Hindlimb muscle (tissue), 1 donor: ENCODE data around the gene NCKAP5. TPM values are rescaled to one million over a fixed set of nuclear protein-coding genes. Genes with fewer than 3 reads are reported as not detected.

Experiments
- DNase-seq: peaks from one replicate; pipeline ENCODE4 v3.0.0-alpha.2; 2013
- polyA plus RNA-seq: library from polyadenylated mRNA; unstranded; fragments of 120-200 nt; gene quantifications from one replicate; pipeline ENCODE4 v1.2.1, GENCODE V29; 2013; ENCODE audit not compliant: insufficient read length

The NCKAP5 gene
- polyA plus RNA-seq, 1 donor = 4.7 TPM

DNA sequence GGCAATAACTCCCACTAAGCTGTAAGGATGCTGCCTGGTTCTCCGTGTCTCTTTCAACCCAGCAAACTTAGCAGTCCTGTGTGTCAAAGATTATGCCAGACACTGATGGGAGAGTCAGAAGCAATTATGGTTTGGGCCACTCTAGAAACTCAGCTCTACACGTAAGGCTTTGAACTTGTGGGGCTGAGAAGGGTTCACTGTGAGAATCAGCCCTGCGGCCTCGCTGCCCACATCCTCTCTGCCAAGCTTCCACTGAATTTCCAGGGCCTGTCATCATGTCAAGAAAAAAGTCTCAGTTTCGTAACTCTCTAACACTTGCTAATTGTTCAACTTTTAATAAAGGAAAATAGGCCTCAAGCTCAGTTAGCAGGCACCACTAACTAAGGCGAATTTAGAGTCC, 589.4 kb downstream of the NCKAP5 start:
- no peak for DNase-seq

DNA sequence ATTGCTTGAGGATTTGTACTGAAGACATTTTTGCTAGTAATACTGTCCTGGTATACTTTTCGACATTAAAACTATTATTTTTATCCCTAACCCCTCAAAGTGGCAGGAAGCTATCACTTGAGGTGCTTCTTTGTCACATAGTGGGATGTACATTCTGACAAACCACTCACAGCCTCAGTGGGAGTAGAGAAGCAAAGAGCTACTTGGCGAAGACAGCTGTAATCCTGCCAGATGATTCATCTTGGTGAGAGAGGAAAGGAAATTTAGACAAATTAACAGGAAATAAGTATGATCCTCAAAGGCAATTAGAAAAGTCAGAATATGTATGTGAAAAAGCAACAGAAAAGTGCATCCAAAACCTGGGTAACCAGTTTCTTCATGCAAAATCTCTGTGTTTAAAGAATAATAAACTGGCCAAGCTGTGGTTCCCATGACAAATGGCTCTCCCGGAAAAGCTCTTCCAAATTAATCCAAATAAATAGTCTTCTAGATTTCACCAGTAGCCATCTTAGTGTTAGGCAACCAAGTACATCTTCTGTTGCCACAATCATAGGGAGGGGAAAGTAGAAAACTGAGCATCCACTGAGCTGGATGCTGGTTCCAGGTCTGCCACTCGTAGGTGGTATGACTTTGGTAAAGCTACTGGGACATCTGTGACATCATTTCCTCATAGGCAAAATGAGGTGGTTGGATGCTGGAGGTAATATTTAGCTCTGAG, 590.3 kb downstream of the NCKAP5 start:
- no peak for DNase-seq

DNA sequence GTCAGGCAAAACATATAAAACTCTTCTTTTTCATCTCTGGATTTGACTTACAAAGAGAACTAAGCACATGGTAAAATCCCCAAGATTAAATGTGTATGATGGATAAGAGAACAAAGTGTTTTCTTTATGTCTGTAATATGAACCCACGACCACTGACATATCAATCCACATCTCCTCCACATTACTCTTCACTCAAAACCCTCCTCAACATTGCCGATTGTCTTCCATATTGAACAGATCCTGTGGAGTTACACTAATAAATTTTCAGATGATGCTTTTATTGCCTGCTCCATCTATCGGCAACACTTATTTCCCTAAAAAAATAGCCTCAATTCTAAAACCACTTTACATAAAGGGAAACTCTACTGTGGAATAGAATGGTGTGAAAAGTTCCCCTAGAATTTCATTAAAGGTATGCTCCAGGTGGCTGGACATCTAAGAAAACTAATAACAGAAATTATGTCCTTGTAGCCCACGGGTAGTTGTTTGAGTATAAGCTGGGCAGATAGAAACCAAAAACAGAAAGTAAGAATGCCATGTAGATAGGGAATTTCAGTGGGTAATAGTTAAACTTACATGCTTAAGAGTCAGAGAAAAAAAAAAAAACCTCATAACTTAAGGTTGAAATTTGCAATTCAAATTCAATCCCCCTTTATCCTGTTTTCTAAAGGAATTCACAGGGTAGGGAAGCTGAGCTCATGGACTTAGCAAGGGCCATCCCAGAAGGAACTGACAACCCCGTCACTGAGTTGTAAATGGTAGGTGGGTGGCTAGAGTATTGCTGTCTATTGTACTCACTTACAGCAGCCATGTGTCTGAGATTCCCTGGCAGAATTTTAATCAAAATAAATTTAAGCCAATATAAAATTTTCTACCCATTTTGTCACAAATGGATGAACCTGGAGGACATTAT, 592.8 kb downstream of the NCKAP5 start:
- DNase-seq = no peak

DNA sequence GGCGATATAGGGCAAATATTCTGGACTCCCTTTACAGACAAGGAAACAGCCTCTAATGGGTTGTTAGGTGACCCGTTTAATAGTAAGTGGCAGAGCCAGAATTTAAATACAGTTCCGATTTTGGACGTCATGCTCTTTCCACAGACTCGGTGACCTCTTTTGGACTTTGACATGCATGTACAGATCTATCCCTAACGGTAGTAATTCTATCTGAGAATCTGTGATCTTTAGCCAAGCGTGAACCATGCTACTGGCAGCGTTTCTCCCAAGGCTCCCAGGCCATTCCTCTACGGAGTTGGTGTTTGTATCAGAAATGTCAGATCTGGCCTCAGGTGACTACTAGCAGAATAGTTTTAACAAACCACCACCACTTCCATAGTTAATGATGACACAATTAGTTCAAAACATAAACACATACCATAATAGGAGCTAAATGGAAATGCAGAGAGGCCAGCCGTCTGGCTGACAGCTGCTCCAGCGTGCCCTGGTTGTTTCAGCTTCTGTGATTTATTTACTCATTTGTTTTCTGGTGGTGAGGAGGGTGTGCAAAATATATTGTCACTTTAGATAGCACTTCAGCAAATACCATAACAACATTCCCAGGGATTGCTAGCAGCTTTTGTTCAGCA, 593.7 kb downstream of the NCKAP5 start:
- DNase-seq = no peak

DNA sequence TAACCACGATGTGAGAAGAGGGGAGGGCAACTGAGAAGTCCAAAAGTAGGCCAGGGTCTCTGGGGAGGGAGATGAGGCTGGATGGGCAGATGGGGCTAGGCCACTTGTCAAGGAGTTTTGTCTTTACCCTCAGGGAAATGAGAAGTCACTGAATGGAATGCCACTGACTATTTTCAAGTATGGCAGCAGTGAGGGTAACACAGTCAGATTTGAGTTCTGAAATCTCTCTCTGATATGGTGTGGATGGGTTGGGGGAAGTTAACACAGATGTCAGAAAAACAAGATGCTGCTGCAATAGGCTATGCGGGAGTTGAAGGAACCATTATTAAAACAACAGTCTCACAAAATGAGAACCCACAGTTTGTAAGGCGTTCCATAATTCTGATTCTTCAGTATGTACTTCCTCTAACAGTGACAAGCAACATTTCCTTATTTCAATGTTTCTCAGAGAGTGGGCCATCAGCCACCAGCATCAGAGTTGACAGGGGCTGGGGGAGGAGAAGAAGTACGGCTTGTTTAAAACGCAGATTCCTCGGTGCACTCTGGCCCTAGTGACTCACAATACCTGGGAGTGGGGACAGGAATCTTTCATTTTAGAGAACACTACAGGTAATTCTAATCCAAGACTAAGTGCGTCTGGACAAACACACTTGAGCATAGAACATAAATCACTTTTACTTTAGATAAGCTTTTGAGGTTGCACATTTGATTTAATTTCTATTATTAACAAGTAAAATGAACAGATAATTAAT, 596.8 kb downstream of the NCKAP5 start:
- no peak for DNase-seq

DNA sequence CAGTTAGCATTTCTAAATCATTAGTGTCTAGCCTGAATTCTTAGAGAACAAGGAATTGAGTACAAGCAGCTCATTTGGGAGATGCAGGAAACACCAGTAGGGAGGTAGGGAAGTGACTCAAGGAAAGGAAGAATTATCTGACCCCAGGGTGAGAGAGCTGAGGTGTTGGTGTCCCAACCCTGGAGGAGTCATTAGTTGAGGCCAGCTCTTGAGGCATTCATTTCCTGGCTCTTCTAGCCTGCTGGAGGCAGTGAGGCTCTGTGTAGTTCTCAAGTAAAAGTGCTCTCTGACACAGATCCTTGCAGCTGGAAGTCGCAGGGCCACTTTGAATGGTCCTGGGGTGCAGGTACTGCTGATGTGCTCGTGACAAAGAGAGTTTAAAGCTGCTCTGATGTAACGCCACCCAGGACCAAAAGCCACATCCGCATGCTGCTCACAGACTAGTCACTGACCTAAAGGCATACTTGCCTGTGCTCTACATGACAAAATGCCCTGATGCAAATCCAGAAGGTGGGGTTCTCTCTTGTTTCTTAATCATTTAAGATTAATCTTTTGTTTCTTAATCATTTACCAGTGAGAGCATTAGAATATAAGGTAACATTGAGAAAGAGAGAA, 598.8 kb downstream of the NCKAP5 start:
- DNase-seq = no peak

DNA sequence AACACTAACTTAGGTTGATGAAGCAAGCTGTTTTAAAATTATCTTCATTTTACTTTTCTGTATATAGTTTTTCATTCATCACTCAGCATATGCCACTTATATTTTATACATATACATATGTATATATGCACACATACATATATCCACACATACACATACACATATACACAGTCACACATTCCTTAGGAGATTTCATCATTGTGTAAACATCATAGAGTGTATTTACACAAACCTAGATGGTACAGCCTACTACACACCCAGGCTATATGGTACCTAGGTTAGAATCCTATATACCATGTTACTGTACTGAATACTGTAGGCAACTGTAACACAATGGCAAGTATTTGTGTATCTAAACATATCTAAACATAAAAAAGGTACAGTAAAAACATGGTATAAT, 602.8 kb downstream of the NCKAP5 start:
- no peak for DNase-seq

DNA sequence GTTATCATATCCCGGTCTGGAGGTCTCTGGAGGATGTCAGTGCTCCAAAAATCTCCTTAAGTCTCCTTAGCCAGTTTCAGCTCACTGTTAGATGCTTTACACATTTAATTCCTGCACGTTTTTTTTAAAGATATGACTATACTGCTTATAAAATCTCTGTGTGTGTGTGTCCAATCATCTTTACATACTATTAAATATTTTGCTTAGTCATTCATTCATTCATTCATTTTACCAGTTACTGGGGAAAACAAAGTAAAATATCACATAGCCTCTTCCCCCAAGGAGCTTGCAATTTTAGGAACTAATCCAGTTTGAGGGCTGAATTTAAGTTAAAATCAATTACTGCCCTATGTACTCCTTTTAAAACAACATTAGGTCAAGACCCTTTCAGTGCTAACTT, 605.1 kb downstream of the NCKAP5 start:
- no peak for DNase-seq

DNA sequence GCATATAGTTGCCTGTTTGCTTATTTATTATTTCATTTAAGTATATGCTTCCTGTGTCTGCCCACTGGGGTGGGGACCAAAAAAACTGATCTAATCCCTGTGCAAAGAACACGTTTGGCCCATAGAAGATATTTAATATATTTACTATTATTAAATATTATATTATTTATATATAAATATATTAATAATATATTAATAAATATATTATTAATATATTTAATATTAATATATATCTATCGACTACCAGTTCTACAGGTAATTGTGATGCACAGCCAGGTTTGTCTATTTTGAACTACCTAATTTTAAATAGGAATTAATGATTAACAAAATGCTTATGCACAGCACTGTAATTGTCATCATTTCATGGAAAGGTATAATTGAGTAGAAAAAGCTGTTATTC, 609.4 kb downstream of the NCKAP5 start:
- DNase-seq = no peak

DNA sequence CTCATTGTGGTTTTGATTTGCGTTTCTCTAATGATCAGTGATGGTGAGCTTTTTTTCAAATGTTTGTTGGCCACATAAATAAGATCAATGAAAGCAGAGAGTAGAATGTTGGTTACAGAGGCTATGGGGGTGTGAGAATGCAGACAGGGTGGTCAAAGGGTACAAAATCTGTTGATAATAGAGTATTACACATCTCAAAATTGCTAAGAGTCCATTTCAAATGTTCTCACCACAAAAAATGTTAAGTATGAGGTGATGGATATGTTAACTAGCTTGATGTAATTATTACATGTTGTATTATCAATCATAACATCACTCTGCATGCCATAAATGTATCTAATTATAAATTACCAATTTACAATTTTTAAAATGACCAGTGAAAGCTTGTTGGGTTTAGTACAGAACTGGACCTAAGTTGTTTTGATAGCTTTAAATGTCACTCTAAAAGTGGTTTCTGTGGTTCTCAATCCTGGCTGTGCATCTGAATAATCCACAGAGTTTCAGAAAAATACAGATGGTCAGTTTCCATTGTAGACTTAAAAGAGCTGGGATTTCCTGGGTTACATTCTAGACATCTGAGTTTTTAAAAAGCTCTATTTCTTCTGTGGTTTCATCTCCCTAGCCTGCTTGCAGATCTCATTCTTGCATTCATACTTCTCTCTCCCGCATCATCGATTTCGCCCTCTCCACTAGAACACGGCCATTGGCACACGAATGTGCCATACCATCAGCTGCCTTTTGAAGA, 612.2 kb downstream of the NCKAP5 start:
- no peak for DNase-seq

DNA sequence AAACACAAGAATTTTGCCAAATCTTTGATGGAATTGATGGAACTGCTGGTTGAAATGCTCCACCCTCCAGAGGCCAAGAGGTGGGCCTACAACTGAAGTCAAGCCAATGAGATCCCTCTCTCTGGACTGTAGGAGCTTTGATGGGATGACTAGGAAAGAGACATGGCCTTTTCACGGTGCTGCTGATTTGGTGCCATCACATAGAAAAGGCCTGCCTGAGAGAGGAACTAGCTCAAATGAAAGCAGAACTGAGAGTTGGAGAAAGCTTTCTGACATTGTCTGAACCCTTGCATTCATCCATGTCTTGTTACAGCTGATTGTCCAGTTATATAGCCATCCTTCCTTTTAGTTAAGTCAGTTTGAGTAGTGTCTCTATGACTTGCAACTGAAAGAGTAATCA, 614.5 kb downstream of the NCKAP5 start:
- no peak for DNase-seq

DNA sequence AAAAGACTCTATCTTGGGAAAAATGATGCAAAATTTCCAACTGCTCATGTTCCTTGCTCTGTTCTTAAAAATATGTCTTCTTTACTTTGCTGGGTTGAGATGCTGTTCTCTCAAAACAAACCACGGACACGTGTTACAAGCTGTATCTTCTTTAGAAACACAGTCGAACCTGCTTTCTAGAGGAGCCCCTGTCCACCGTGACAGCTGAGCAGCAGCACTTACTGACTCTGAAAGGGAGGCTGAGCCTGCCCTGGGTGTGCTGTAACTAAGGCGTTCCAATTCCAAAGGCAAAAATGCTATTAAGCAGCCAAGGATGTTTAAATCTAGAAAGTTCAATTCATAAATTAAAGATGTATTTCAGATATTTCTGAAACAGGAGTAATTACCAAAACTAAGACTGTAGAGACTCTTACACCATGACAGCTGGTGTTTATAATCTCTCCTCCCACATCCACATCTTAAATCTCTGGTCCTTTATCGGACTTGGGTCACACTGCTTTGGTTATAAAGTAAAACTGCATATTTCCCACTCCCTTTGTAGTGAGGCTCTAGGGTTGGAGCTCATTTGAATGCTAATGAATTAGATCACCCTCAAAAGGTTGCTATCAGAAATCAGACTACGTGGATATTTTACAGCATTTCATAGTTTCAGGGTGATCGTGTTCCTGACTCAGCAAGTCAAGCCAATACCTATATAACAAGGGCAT, 617.1 kb downstream of the NCKAP5 start:
- DNase-seq = no peak

DNA sequence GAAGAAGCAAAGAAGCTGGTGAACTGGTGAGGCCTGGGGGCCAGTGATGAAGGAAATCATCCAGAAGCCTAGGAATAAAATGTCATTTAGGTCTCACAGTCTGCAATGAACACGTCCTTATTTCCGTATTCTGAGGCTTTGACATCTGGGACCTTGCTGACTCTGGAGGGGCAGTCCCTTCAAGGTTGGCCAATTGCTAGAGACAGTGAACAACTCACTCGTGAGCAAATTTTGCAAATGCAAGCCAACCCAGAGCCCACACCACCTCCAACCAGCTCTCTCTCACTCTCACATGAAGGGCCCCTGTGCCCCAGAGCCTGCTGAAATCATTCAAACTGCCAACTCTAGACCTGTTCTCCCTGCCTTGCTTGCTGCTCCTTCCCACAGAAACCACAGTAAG, 619.2 kb downstream of the NCKAP5 start:
- DNase-seq = no peak

DNA sequence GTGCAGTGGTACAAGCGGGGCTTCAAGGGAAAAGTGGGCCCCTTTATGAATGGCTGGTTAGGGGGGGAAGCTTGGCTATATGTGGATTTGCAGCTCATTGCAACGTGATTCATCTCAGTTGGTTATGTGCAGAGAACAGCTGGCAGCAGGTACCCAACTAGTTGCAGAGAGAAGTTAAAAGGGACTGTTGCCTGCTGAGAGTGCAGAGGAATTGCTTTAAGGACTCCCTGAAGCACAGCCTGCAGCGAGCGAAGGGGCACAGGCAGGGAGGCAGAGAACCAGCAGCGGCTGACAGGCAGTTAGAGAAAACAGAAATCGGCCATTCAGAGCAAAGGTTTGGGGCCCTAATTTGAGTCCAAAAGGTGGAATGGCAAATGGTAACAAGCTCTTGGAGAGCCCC, 620.1 kb downstream of the NCKAP5 start:
- DNase-seq = no peak

DNA sequence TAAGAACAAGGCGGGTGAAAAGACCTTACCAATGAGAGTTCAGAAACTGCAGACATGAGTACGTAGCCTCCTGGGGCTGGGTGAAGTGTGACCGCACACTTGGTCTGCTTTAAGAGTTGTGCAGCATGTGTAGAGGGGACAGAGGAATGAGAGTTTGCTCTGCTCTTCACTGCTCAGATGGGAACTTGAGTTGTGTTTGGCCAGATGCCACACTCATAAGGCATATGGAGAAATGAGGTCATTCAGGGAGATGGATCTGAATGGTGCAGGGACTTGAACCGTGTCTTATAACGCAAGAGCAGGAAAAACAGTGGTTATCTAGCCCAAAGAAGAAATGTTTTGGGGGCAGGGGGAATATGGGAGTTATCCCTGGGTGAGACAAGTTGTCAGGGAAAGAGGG, 624.4 kb downstream of the NCKAP5 start:
- peak; percentile 56 for DNase-seq

DNA sequence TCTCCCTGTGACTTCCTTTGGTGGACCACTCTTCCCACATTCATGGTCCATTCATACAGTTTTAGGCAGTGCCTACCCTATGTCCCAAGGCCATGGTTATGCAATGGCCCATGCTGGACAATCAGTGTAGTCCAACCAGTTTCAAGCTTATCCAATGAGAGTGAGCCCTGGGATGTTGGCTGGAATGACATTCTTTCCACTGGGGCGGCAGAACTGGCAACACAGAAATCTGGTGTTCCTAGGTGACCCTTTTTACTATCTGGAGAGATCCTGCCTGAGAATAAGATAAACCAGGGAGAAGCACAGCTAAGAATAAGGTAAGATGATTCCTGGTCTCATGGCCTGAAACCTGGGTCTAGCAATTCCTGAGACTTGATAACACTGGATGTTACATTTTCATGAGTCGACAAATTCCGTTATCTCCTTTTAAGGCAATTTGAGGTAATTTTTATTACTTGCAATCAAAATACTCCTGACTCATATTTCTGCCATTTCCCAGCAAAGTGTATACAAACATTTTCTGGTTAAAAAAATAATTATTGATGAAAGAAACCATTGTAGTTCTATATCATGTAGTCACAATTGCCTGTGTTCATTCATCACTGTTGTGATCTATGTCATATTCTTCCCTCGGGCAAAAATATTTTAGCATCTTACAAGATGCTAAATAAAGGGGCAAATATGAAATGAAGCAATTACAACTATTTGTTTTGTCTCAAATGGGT, 626.8 kb downstream of the NCKAP5 start:
- DNase-seq = no peak

DNA sequence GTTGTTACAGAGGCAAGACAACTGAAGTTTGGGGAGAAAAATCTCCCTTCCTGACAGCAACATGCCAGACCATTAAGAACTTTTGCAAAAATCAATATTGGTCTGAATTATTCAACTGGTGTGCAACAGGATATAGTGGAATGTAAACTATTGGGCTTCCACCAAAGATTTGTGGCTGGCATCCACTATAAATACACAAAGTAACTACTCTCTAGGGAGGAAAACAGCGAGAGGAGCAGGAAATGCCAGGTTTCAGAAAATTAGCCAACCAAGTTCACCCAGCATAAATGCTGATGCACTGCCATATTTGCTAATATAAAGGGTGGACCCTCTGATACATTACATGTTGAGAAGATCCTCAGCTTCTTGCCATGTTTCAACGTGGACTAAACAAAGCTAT, 630.6 kb downstream of the NCKAP5 start:
- no peak for DNase-seq

DNA sequence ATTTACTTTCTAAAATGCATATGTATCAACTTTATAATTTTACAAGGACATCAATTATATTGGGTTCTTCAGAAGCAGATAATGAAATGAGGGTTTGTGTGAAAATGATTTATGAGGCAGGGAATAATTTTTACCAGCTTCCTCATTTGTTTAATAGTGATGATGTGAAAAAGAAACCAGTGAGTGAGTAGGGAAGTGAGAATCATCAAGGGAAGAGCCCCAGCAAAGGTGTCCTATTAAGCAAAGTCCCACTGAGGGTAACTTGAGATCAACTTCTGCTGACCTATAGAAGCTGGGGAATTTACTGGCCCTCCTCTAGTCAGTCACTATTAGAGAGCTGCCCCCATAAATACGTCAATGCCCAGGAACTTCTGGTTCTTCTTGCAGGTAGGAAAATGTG, 631.5 kb downstream of the NCKAP5 start:
- DNase-seq = no peak

DNA sequence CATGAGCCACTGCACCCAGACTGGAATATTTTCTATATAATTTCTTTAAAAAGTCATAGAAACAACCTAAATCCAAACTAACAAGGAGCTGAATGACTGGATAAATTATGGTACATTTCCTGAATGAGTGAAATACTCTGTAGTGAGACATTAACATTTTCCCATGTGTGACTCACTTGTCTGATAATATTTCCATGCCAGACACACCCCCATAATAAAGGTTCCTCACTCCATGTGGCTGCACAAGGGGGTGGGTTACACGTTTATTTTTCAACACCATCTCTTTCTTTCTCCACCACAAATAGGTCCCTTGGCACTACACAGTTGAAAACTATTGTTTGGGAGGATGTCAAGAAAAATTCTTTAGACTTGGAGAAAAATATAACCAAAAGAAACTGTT, 632.0 kb downstream of the NCKAP5 start:
- DNase-seq = no peak

DNA sequence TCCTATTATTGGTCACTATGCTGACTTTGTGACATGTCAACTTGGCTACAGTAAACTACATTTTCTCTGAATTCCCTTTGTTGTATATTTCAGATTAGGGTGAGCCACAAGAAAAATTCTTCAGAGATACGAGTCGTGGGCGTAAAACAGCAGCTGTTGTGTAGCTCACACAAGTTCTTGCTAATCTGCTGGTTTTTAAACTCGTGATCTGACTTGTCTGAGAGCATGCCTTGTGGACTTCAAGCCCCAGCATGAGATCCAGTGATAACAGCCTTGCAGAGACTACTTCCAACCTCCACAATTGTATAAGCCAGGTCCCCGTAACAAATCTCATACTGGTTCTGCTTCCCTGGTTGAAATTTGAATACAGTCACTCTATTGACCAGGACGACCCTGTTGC, 638.5 kb downstream of the NCKAP5 start:
- no peak for DNase-seq
